ENCODE results near the gene METTL18. TPM values are rescaled to one million over a fixed set of nuclear protein-coding genes. Genes with fewer than 3 reads are reported as not detected.

The METTL18 gene
- polyA plus RNA-seq, 1 donor from 2014 or later = 7.0 TPM

- H3K36me3 ChIP-seq (ENCODE audit: insufficient read depth, low read length) = no peaks in the 10 kb centered on the region
These were observed 21.9 kb upstream of the METTL18 start for GRCh38 chr1:169816617-169817016.

GRCh38 chr1:169814265-169814664, 19.6 kb upstream of the METTL18 start:
- Histone ChIP-seq H3K36me3 (ENCODE audit: insufficient read depth, low read length) (no peaks in the 10 kb centered on the region), H3K4me2 (ENCODE audit: low read length) (no peak overlapping the region), H3K9me2 (ENCODE audit: insufficient read depth, low read length) (no peaks in the 10 kb centered on the region), H3K79me2 (replicated peaks; ENCODE audit: insufficient read depth, low read length) (no peaks in the 10 kb centered on the region), H2AFZ (ENCODE audit: low read depth, low read length) (no peak overlapping the region), H3F3A (ENCODE audit: insufficient read depth, low read length, poor library complexity, severe bottlenecking) (no peaks in the 10 kb centered on the region), H3K27ac (ENCODE audit: low read length) (no peak overlapping the region), H3K9ac (ENCODE audit: low read length) (no peak overlapping the region), H3K9me3 (ENCODE audit: low read length) (no peaks in the 10 kb centered on the region), H4K20me1 (ENCODE audit: insufficient read depth) (no peaks in the 10 kb centered on the region), H3K4me3 (ENCODE audit: low read length) (no peak overlapping the region), H3K27me3 (ENCODE audit: insufficient read depth, low read depth, low read length) (no peaks in the 10 kb centered on the region)
- TF ChIP-seq REST (IDR thresholded peaks at IDR 0.05; ENCODE audit: borderline replicate concordance) = no peak

More at GRCh38 chr1:169816617-169817016, 21.9 kb upstream of the METTL18 start:
- Histone ChIP-seq H3F3A (ENCODE audit: insufficient read depth, low read length, poor library complexity, severe bottlenecking) (no peaks in the 10 kb centered on the region), H3K9me2 (ENCODE audit: insufficient read depth, low read length) (no peaks in the 10 kb centered on the region), H3K27me3 (ENCODE audit: insufficient read depth, low read depth, low read length) (no peaks in the 10 kb centered on the region), H2AFZ (ENCODE audit: low read depth, low read length) (no peak overlapping the region), H3K9ac (ENCODE audit: low read length) (no peak overlapping the region), H3K4me3 (ENCODE audit: low read length) (no peak overlapping the region), H3K4me2 (ENCODE audit: low read length) (no peak overlapping the region), H3K79me2 (replicated peaks; ENCODE audit: insufficient read depth, low read length) (no peaks in the 10 kb centered on the region), H3K27ac (ENCODE audit: low read length) (no peak overlapping the region), H3K9me3 (ENCODE audit: low read length) (no peaks in the 10 kb centered on the region), H4K20me1 (ENCODE audit: insufficient read depth) (no peaks in the 10 kb centered on the region)
- no peak for TF ChIP-seq REST (IDR thresholded peaks at IDR 0.05; ENCODE audit: borderline replicate concordance)
- TF ChIP-seq CTCF (IDR thresholded peaks at IDR 0.05; ENCODE audit: poor library complexity, severe bottlenecking) = no peak
- TF ChIP-seq EP300 (conservative IDR thresholded peaks at IDR 0.05; ENCODE audit: poor library complexity, severe bottlenecking) = no peak
- no peak for TF ChIP-seq SMC3 (conservative IDR thresholded peaks at IDR 0.05; ENCODE audit: poor library complexity)
- no peak for TF ChIP-seq POLR2AphosphoS5 (IDR thresholded peaks at IDR 0.05)
- TF ChIP-seq TAF1 (IDR thresholded peaks at IDR 0.05; ENCODE audit: low read depth) = no peak
- no peak for TF ChIP-seq EZH2 (IDR thresholded peaks at IDR 0.05; ENCODE audit: borderline replicate concordance, insufficient read depth, low read length, poor library complexity, severe bottlenecking)
- no peak for TF ChIP-seq RAD21 (conservative IDR thresholded peaks at IDR 0.05)
- TF ChIP-seq MXI1 (conservative IDR thresholded peaks at IDR 0.05; ENCODE audit: poor library complexity, severe bottlenecking) = no peak
